ENCODE results near the gene C5.
"Not testable (repeated sequence)": the region's sequence is repeated elsewhere in the genome, so short reads cannot be mapped to it uniquely, and the experiment has no call there.

Gene C5

DNA sequence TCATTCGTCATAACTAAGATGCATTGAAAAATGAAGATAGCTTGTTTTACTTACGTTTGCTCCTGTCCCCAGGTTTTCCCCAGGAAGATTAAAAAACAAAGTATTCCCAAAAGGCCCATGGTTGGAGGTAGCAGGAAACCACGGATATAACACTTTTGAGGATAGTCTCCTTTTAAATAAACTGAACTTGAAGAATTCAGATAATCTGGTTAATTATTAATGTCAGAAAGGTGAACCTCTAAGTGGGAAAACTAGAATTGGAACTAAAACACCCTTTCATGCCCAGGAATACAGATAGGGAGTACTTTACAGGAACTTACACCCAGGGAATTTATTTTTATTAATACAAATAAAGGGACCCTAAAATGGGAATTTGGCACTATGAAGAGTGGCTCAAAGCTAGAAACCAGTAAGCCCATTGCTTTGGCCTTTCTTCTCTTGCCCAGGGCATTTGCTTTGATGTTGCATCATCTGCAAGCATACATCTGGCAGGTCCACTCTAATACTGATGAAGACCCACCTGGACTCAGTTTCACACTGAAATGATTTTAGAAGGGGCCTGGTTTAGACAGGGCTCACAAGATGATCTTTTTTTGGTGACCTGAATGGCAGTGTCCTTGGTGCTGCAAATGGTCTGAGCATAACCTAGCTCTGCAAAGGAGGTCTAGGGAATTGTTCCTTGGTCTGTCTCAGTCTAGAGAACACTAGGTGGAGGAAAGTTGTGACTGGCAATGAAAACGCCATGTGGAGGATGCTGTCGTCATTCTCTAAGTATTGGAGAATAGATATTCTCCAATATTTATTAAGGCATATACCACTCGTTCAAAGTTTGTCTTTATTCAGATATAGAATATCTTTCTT lies at the start of gene C5:
Gene C5 (minus strand): TSS at position 148 of the 861 bp plus-strand sequence. CDS start 29 bp downstream, at position 119.
- DNase-seq (ENCODE audit: low read depth in 1 of 2, low spot score in 1 of 2) = no peak

DNA sequence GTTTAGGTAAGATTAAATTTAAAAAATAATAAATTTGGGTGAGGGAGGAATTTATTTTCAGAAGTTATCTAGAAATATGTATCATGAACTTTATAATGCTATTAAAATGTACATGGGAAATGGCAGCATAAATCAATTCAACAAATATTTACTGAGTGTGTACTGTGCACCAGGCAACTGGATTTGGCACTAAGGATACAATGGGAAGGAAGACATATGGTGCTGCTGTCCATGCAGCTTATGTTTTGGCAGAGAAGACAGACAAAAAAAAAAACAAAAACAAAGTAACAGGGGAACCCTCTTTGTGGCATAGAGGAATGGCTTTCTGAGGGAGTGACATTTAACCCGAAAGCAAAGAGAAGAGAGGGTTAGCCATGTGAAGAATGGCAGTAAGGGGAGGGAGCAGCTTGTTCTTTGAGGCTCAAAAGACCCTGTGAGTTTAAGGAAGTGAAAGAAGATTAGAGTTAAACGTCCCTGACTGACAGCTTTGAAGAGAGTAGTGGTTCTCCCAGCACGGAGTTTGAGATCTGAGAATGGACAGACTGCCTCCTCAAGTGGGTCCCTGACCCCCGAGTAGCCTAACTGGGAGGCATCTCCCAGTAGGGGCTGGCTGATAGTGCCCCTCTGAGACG lies 48.6 kb upstream of the C5 start:
- DNase-seq (ENCODE audit: low read depth in 1 of 2, low spot score in 1 of 2) = no peak

DNA sequence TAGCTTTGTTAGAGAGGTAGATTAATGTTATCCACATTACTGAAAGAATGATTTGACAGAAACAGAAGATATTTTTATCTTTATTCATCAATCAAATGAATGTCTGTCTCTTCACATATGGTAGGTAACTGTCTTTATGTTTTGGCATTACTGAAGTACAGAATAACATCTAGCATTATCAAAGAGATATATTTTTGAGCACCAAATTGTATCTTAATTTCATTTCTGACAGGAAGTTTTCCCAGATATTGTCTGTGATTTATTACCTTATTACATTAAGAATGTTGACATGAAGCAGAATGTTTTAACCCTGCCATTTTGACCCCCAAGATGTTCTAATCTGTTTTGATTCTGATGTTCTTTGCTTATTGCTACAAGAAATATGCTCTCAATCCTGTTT lies 45.0 kb upstream of the C5 start:
- no peak for DNase-seq (ENCODE audit: low read depth in 1 of 2, low spot score in 1 of 2)

DNA sequence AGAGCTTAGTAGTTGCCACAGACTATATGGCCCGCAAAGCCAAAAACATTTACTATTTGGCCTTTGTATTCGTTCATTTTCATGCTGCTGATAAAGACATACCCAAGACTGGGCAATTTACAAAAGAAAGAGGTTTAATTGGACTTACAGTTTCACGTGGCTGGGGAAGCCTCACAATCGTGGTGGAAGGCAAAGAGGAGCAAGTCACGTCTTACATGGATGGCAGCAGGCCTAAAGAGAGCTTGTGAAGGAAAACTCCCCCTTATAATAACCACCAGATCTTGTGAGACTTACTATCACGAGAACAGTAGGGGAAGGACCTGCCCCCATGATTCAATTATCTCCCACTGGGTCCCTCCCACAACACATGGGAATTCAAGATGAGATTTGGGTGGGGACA lies 40.7 kb upstream of the C5 start:
- not testable (repeated sequence) for DNase-seq (ENCODE audit: low read depth in 1 of 2, low spot score in 1 of 2)

DNA sequence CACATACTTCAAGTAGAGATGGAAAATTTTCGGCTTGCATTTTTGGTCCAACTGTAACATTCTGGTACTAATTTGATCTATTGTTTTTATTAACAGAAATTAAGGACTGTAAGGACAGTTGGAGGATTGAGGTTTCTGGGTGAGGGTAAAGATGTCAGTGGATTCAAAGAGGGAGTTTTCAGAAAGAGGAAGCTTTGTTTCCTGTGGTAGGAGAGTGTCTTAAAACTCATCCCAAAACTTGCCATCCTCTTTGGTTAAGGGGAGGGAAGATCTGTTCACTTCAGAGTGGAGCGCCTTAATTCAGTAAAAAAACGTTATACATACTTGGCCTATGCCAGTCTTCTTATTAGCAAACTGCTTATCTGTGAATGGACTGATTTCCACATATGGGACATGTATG lies 38.5 kb upstream of the C5 start:
- DNase-seq (ENCODE audit: low read depth in 1 of 2, low spot score in 1 of 2) = no peak

DNA sequence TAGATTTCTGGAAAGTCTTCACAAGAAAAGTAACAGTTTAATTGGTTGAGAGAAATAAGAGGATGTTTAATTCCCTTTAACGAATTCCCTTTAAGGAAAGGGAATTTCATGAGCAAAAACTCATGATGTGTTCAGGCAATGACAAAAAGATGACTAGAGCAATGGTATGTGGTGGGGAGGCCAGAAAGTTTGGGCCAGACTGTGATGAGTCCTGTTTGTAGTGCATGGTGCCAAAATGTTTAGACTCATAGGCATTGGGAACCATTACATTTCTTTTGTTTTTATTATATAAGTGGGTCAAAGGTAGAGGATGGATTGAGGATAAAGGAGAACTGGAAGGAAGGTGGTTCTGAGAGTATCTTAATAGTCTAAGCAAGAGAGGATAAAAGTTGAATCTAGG lies 35.6 kb upstream of the C5 start:
- DNase-seq (ENCODE audit: low read depth in 1 of 2, low spot score in 1 of 2) = no peak

DNA sequence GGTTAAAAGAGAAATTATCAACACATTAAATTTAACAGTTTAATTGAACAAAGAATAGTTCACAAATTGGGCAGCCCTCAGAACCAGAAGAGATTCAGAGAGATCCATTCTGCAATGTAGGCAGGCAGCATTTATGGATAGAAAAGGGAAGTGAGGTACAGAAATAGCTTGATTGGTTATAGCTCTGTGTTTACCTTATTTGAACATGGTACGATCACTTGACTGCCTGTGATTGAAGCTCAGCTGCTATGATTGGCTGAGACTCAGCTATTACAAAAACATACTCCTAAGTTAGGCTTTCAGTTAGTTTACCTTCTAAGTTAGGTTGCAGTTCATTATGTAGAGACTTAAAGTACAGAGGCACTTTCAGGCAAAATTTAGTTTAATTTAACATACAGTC lies 32.0 kb upstream of the C5 start:
- no peak for DNase-seq (ENCODE audit: low read depth in 1 of 2, low spot score in 1 of 2)

DNA sequence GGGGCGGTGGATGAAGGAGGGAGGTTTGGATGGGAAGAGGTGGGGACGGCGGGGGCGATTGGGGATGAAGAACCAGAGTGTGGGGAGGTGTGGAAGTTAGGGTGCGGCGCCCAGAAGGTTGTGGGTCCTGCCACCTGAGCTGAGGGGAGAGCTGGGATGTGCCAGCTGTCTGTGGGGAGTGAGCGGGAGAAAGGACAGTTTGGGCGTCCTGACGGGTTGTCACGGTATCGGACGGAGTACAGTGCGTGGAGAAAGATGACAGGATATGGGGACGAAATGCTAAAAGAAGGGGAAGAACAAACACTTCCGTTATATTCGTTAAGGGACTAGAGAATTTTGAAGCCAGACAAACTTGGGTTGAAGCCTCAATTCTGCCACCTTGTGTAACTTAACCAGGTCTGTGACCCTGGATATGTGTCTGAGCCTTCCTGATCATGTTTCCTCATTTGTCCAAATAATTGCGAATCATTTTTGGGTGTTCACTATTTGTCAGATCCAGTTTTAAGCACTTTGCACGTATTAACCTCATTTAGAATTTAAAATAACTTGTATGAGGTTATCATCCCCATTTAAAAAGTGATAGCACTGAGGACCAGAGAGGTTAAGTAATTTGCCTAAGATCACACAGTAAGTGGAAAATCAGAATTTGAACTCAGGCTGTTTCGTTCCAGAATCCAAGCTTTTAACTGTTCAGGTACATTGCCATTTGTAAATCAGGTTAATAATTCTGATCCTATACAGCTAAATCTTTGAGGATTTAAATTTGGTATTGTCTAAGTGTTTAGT lies 25.4 kb upstream of the C5 start:
- peak in 1 of 2 donors; percentile 13 for DNase-seq (ENCODE audit: low read depth in 1 of 2, low spot score in 1 of 2)

DNA sequence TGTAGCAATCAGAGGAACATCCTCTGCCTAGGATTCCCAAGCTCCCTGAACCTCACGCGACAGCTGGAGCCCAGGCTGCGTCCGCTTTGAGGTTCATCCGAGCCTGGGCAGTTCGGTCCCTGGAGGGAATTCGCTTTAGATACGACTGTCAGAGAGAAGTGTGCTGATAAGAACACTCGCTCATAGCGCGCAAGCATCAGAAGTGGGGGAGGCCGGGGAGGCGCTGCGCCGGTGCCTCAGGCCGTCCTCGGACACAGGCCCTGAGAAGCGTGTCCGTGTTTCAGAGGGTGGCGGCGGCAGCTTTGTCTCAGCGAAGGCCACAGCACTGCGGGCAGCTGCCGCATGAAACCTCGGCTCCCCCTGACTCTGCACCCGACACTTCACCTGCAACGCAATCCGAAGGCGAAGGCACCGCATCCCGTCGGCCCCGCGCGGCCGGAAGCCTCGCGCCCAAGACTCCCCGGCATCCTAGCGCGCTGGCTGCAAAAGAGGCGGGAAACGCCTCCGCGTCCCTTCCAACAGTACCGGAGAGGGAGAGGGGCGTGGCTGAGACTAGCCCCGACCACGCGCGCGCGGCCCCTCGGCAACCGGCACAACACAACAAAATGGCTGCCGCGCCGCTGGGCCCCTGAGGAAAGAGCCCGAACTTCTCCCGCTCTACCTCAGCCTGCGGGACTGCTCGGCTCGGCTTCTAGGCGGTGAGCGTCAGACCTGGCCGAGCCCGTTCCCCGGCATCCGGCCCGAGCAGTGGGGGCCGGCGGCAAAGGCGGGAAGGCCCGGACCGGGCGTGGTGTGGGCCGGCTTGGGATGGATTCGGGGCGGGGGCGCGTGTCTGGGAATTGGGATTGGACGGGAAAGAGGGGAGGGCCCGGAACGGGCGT lies 24.5 kb upstream of the C5 start, which contains the start of gene CNTRL:
Gene CNTRL (plus strand): TSS at position 586 of the 881 bp plus-strand sequence. CDS start 13,372 bp downstream, outside the sequence.
- DNase-seq (ENCODE audit: low read depth in 1 of 2, low spot score in 1 of 2) = peak; percentile 81 to 89

DNA sequence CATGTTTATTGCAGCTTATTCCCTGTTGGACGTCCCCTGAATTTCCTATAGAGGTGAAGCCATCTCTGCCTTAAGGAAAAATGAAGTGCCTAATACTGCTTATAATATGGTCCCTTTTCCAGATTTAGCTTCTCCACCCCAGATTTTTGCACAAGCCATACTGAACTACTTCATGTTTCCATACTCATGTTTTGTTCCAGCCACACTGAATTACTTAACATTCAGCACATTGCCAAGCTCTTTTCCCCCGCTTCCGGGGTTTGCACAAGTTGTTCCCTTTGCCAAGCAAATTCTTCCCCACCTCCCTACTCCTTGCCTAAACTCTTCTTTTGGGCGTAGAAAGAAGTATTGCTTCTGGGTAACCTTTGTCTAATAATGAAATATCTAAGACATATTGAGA lies 23.0 kb upstream of the C5 start:
- no peak for DNase-seq (ENCODE audit: low read depth in 1 of 2, low spot score in 1 of 2)

DNA sequence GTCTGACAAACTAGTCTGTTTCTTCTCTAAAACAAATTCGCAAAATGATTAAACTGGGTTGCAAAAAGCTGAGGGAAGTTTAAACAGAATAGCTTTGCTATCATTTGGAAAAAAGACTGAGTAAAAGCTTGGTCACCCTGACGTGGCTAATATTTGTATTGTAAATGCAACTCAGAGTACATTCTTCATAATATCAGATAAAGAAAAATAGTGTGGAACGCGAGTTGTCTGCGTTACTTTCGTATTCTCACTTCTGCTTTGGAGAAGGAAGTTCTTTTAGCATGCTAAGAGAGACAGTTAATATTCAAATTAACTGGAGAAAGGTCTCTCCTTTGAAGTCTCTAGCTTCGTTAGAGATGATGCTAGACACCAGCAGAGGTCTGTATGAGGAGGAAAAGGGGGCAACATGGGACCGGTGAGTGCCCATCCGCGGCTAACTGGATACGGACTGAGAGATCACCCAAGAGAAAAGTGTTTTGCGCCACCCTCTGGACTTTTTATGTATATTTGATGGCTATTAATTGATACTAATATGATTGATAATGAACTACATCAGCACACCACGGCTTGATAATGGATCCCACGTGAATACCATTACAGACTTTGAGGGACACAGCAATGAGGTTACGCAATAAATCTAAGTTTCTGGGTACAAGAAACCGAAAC lies 21.8 kb upstream of the C5 start:
- DNase-seq (ENCODE audit: low read depth in 1 of 2, low spot score in 1 of 2) = no peak

DNA sequence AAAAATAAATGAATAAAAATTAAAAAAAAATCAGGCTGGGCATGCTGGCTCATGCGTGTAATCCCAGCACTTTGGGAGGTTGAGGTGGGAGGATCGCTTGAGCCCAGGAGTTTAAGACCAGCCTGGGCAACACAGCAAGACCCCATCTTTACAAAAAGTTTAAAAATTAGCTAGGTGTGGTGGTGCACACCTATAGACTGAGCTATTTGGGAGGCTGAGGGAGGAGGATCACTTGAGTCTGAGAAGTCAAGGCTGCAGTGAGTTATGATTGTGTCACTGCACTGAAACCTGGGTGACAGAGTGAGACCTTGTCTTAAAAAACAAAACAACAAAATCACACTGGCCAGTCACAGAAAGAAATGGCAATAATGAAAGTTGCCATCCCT lies 21.3 kb upstream of the C5 start:
- DNase-seq (ENCODE audit: low read depth in 1 of 2, low spot score in 1 of 2) = no peak

DNA sequence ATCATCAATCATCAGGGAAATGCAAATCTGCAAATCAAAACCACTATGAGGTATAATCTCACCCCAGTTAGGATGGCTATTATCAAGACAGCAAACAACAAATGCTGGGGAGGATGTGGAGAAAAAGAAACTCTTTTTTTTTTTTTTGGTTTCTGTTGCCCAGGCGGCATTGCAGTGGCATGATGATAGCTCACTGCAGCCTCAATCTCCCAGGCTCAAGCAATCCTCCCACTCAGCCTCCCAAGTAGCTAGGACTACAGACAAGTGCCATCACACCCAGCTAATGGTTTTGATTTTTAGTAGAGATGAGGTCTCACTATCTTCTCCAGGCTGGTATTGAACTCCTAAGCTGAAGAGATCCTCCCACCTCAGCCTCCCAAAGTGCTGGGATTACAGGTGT lies 19.3 kb upstream of the C5 start:
- DNase-seq (ENCODE audit: low read depth in 1 of 2, low spot score in 1 of 2) = no peak

DNA sequence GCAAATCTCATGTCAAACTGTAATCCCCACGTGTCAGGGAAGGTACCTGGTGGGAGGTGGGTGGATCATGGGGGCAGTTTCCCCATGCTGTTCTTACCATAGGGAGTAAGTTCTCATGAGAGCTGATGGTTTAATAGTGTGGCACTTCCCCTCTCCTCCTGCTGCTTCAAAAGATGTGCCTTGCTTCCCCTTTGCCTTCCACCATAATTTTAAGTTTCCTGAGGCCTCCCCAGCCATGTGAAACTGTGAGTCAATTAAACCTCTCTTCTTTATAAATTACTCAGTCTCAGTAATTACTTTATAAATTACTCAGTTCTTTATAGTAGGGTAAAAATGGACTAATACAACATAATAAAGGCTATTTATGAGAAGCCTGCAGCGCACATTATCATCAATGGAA lies 17.6 kb upstream of the C5 start:
- no peak for DNase-seq (ENCODE audit: low read depth in 1 of 2, low spot score in 1 of 2)

DNA sequence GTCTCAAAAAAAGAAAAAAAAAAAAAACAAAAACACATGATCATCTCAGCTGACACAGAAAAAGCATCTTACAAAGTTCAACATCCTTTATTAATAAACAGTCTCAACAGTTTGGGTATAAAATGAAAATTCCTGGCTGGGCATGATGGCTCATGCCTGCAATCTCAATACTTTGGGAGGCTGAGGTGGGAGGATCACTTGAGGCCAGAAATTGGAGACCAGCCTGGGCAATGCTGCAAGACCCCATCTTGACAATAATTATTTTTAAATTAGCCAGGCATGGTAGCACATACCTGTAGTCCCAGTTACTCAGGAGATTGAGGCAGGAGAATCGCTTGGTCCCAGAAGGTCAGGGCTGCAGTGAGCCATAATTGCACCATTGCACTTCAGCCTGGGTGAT lies 16.8 kb upstream of the C5 start:
- no peak for DNase-seq (ENCODE audit: low read depth in 1 of 2, low spot score in 1 of 2)

DNA sequence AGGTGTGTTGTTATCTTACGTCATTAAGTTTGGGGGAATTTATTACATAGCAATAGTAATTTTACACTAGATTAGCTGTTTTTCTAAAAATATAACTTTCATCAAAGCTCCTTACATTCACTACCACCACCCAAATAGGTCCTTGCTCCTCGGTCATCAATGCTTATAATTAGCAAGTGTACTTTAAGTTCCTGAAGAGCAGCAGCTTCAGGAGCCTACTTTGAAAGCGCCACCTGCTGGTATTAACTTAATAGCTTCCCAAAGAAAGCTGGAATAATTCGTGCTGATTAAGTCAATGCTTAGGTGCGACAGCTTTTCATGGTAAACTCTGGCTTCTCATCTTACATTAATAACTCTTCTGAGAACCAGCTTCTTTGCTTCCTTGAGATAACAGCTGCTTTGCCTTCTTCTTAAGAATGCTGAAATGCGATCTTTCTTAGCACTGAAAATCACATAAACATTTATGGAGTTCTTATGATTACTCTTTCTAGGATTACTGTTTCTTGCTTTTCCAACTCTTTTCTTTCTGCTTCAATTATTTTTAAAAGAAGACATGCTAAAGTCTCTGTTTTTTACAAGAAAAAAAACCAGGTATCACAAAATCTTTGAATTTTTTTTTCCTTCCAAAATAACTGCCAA lies 10.0 kb upstream of the C5 start:
- DNase-seq (ENCODE audit: low read depth in 1 of 2, low spot score in 1 of 2) = peak in 1 of 2 donors; percentile 42

DNA sequence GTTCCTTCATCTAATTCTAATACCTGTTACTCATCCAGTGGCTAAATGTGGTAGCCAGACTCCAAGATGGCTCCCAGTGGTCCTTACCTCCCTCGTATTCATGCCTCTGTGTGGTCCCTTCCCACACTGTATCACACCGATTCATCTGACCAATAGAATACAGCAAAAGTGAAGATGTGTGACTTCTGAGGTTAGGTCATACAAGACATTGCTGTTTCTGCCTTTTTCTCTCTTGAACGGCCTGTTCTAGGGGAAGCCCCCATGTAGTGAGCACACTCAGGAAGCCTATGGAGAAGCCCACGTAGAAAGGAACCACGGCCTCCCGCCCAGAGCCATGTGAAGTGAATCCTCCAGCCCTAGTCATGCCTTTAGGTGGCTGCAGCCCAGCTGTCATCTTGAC lies 9.4 kb upstream of the C5 start:
- DNase-seq (ENCODE audit: low read depth in 1 of 2, low spot score in 1 of 2) = no peak

DNA sequence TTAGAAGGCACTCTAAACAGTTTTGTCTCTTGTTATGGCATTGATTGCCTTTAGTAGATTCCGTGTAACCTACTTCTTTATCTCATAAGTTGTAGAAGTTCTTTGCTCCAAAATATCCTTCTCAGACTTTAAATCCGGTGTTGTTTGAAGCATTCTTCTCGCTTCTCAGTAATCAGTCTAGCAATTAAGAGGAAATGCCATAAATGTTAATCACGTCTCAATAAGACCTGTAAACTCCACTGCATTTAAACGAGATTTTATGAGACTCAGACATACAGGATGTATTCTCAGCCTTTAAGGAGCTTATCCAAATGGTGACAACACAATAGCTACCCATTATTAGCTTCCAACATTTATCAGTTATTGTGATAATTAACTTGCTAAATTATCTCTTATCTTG lies 7.7 kb upstream of the C5 start:
- no peak for DNase-seq (ENCODE audit: low read depth in 1 of 2, low spot score in 1 of 2)

DNA sequence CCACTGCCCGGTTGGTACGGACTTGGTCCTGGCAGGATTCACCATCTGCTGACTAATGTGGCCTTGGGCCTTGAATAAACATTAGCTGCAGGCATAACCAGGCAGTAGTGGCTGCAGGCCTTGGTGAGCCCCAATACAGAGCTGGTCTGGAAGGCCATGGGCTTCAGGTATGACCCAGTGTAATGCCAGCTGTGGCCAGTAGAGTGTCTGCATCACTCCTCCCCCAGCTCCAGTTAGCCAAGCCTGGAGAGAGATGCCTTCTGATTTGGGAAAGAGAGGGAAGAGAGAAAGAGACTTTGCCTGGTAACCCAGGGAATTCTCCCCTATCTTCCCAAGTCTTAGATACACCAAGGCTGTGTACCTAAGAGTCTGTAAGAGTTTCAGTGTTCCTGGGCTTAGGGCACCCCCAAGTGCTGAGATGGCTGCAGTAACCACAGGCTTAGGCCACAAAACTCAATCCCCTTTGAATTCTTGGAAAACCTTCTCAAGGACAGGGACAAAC lies 5.6 kb upstream of the C5 start:
- no peak for DNase-seq (ENCODE audit: low read depth in 1 of 2, low spot score in 1 of 2)

DNA sequence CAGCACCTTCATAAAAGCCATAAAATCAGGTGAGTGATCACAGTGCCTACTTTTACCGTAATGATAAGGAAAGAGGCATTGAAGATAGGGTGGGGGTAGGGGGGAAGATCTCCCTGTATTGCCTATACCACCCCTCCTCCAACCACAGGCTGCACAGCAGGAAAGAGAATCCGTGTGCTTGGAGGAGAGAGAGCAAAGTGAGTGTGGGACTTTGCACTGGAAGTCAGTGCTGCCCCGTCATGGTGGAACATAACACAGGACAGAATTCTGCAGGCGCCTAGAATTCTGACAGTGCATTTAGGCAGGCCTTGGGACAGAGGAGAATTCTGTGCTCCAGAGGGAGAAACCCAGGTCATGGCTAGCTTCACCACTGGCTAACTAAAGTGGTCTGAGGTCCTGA lies 3.5 kb upstream of the C5 start:
- DNase-seq (ENCODE audit: low read depth in 1 of 2, low spot score in 1 of 2) = no peak
